Measurements from ENCODE around the gene CELF5. TPM values are rescaled to one million over a fixed set of nuclear protein-coding genes. Genes with fewer than 3 reads are reported as not detected.
"Not testable (repeated sequence)": the region's sequence is repeated elsewhere in the genome, so short reads cannot be mapped to it uniquely, and the experiment has no call there.

Gene CELF5
- total RNA-seq, 1 donor from 2014 or later, result 1.7 TPM

DNA sequence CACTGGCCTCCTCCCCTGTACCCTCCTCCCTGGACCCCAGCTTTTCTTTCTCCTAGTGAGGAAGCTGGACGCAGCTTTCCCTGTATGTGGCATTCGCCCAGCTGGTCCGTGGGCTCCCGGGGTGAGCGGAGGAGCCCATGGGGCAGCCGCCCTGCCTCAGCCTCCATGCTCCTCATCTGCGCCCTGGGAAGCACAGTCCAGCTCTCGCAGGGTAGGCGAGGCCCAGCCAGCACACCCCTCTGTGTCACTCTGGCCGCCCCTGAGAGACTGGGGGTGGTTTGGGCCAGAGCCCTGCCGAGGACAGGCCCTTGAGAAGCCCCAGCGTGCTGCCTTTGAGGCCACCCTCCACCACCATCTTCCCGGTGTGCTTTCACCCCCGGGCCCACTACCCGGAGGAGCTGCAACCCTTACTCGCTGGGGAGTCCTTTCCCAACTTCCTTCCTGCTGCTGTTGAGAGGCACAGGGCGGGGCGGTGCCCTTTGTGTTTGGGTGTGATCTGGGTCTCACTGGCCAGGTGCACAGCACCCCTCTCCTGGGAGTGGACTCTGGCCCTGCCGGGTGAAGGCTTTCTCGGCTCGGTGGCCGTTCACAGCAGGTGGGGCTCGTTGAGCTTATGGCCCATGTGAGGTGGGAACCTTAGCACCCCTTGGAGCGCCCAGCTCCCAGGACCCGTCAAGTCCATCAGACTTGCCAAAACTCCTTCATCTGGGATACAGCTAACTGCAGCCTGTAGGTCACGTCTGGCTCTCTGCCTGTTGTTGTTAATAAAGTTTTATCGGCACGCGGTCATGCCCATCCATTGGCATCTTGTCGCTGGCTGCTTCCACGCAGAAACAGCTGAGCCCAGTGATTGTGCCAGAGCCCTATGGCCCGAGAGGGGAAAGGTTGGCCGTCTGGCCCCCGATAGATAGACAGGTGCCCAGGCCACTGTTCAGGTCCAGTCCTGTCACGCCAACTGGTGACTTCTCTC lies 35.5 kb upstream of the CELF5 start:
- H3K4me1 Mint-ChIP-seq (ENCODE audit: low read depth), result peaks cover 15% of the 10 kb centered on the region
- no peaks in the 10 kb centered on the region for H3K27me3 Mint-ChIP-seq
- H3K9me3 Mint-ChIP-seq (ENCODE audit: low read depth), result no peaks in the 10 kb centered on the region
- no peak overlapping the region for H3K27ac Mint-ChIP-seq
- peak overlapping the region; percentile 52 for H3K4me3 Mint-ChIP-seq (ENCODE audit: low read depth)
- peaks cover 3% of the 10 kb centered on the region for H3K36me3 Mint-ChIP-seq (ENCODE audit: insufficient read depth)
- TF ChIP-seq, protein P1, sequence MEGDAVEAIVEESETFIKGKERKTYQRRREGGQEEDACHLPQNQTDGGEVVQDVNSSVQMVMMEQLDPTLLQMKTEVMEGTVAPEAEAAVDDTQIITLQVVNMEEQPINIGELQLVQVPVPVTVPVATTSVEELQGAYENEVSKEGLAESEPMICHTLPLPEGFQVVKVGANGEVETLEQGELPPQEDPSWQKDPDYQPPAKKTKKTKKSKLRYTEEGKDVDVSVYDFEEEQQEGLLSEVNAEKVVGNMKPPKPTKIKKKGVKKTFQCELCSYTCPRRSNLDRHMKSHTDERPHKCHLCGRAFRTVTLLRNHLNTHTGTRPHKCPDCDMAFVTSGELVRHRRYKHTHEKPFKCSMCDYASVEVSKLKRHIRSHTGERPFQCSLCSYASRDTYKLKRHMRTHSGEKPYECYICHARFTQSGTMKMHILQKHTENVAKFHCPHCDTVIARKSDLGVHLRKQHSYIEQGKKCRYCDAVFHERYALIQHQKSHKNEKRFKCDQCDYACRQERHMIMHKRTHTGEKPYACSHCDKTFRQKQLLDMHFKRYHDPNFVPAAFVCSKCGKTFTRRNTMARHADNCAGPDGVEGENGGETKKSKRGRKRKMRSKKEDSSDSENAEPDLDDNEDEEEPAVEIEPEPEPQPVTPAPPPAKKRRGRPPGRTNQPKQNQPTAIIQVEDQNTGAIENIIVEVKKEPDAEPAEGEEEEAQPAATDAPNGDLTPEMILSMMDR (IDR thresholded peaks at IDR 0.05; ENCODE audit: unreplicated experiment), result no peak
- no peak for DNase-seq (ENCODE audit: low spot score, unreplicated experiment)

DNA sequence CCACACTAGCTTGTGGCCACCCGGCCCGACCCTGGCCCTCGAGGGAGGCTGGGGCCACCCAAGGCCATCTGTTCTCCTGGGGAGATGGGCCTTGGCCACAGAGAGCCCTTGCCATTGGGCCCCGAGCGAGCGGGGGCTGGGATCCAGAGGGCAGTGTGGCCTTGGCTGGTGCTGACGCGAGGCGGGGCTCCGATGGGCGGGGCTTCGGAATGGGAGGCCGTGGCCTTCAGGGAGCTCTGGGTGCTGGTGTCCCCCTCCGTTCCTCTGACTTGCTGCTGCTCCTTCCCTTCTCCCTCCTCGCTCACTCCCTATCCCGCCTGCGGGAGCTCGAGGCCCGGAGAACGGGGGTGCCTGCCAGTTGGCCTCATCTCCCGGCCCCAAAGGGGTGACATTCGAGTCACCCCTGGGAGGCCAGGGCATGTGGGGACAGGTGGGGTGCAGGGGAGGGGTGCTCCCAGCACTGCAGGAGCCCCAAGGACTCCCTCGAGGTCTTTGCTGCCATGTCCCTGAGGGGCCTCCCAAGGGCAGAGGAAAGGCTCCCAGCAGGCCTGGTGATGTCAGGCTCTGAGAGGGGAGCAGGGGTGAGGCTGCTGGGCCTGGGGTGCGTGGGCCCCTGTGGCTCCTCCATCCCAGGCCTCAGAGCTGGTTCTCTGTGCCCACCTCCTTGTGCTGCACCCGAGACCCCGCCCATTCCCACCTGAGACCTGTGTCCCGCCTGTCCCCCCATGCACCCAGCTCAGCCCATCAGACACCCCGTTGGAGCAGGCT lies 34.6 kb upstream of the CELF5 start:
- TF ChIP-seq, protein P1 (IDR thresholded peaks at IDR 0.05; ENCODE audit: unreplicated experiment), result no peak
- Mint-ChIP-seq H3K27me3 (no peaks in the 10 kb centered on the region), H3K4me1 (ENCODE audit: low read depth) (peaks cover 13% of the 10 kb centered on the region), H3K36me3 (ENCODE audit: insufficient read depth) (peaks cover 7% of the 10 kb centered on the region), H3K27ac (no peak overlapping the region), H3K9me3 (ENCODE audit: low read depth) (no peaks in the 10 kb centered on the region), H3K4me3 (ENCODE audit: low read depth) (no peak overlapping the region)
- no peak for DNase-seq (ENCODE audit: low spot score, unreplicated experiment)

- no peak overlapping the region for H3K4me3 Mint-ChIP-seq (ENCODE audit: low read depth)
- DNase-seq (ENCODE audit: low spot score, unreplicated experiment), result no peak
- no peak overlapping the region for H3K27ac Mint-ChIP-seq
- peaks cover 7% of the 10 kb centered on the region for H3K36me3 Mint-ChIP-seq (ENCODE audit: insufficient read depth)
- TF ChIP-seq, protein P1 (IDR thresholded peaks at IDR 0.05; ENCODE audit: unreplicated experiment), result no peak
- H3K9me3 Mint-ChIP-seq (ENCODE audit: low read depth), result no peaks in the 10 kb centered on the region
- peaks cover 11% of the 10 kb centered on the region for H3K4me1 Mint-ChIP-seq (ENCODE audit: low read depth)
- H3K27me3 Mint-ChIP-seq, result no peaks in the 10 kb centered on the region
These were observed 34.0 kb upstream of the CELF5 start for GRCh38 chr19:3190470-3190770.

DNA sequence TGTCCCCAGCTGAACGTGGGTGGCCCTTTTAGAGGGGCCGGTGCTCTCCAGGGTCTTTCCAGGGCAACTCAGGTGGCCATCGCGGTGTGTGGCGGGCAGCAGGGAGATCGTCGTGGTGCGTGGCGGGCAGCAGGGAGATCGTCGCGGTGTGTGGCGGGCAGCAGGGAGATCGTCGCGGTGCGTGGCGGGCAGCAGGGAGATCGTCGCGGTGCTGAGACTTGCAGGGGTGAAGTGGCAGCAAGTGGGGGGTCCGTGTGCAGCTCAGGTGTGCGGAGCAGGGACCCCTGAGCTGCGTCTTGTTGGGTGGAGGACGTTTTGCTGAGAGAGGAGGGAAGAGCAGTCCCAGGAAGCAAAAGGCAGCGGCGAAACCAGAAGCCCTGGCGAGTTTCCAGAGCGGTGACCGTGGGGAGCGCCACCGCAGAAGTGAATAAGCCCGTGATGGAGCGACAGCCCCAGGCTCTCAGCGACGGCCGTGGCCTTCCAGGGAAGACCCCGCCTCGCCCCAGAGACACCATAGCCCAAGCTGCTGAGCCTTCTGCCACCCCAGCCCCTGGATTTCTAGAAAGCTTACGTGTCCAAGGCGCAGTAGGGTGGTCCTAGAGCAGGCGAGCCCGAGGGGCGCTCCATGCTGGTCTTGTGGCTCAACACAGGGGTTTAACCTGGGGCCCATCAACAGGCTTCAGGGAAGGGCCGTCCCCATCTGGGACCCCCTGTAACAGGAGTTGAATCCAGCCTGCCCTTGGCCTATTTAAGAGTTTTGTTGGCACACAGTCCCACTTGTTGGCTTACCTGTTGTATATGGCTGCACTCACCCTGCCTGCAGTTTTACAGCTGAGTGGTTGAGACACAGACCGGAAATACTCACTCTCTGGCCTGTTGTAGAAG lies 33.3 kb upstream of the CELF5 start:
- H3K27ac Mint-ChIP-seq, result peak overlapping the region; percentile 92
- no peak overlapping the region for H3K4me3 Mint-ChIP-seq (ENCODE audit: low read depth)
- no peaks in the 10 kb centered on the region for H3K9me3 Mint-ChIP-seq (ENCODE audit: low read depth)
- TF ChIP-seq, protein P1 (IDR thresholded peaks at IDR 0.05; ENCODE audit: unreplicated experiment), result no peak
- peaks cover 7% of the 10 kb centered on the region for H3K36me3 Mint-ChIP-seq (ENCODE audit: insufficient read depth)
- peaks cover 10% of the 10 kb centered on the region for H3K4me1 Mint-ChIP-seq (ENCODE audit: low read depth)
- DNase-seq (ENCODE audit: low spot score, unreplicated experiment), result no peak
- no peaks in the 10 kb centered on the region for H3K27me3 Mint-ChIP-seq

- H3K27ac Mint-ChIP-seq; H3K4me3 Mint-ChIP-seq (ENCODE audit: low read depth); DNase-seq (ENCODE audit: low spot score, unreplicated experiment); H3K36me3 Mint-ChIP-seq (ENCODE audit: insufficient read depth); H3K4me1 Mint-ChIP-seq (ENCODE audit: low read depth); H3K9me3 Mint-ChIP-seq (ENCODE audit: low read depth); H3K27me3 Mint-ChIP-seq: not testable (repeated sequence)
These were observed 32.7 kb upstream of the CELF5 start for GRCh38 chr19:3191806-3192104.

Data from progenitor cell of endocrine pancreas (in vitro differentiated cells).